Fibroblast of the aortic adventitia (primary cell): ENCODE measurements around the gene SSH2. TPM values are rescaled to one million over a fixed set of nuclear protein-coding genes. Genes with fewer than 3 reads are reported as not detected.

Experiments
- DNase-seq: peaks from one replicate; pipeline ENCODE4 v3.0.0-alpha.2; 2010; ENCODE audit warnings: low read depth
- H3K4me3 ChIP-seq: 2 replicates; pipeline ENCODE4 v1.5.1; 2011; ENCODE audit warnings: low read depth, mild to moderate bottlenecking, control low read depth, low read length, moderate library complexity
- CTCF ChIP-seq: IDR thresholded peaks from 2 replicates; pipeline ENCODE4 v1.5.1; 2011; ENCODE audit warnings: mild to moderate bottlenecking, low read length, control low read depth, inconsistent platforms; ENCODE audit not compliant: insufficient read depth
- total RNA-seq: library from RNA; depleted of rRNA; stranded (reverse); fragments of >200 nt; gene quantifications from 2 replicates; pipeline ENCODE4 v1.2.3, GENCODE V29; 2012; ENCODE audit warnings: low replicate concordance

The SSH2 gene
- total RNA-seq, 1 donor = 21.1 TPM

- TF ChIP-seq CTCF = no peak
Measured at GRCh38 chr17:29589524-29590410, 340.3 kb downstream of the SSH2 start, which contains the start of gene GIT1. GIT1 (minus strand) TSS chr17:29589648; CDS start chr17:29589378, 270 bp downstream.

DNA sequence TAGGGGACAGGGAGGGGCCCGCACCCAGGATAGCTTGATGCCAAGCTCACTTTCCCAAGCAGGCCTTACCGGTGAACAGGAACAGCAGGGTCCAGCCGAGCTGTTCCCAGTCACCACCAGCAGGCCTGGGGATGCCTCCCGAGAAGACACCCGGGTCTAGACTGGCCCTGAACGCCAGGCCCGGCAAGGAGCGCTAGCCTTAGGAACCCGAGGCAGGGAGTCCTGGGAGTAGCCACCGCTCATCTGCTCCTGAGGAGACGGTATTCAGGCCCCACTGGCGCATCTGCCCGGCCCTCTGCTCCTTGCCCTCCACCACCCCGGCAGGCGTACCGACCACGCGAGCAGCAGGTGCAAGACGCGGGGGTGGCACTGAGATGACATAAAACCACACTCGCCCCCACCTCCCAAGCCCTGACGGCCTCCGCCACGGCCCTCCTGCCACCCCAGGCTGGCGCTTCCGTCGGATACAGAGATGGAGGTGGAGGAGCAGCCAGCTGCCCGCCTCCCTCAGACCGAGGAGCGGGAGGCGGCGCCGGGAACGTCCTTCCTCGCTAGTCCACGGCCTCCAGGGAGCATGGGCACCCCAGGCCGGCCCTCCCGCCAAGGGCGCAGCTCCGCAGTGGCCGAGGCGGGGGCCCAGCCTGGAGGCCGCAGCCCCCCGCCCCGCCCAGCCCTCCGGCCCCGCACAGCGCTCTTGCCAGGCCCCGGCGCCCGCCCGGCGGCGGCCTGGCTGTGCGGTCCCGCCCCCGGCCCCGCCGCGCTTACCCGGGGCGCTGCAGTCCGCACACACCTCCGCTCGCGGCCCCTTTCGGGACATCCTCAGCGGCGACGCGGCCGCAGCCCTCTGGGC is 341.2 kb downstream of the SSH2 start:
- no peak for DNase-seq

More at GRCh38 chr17:29589524-29590410, 340.3 kb downstream of the SSH2 start, which contains the start of gene GIT1:
- peak within 1 kb of the TSS; percentile 83 for H3K4me3 ChIP-seq
- DNase-seq = peak; percentile 71

DNA sequence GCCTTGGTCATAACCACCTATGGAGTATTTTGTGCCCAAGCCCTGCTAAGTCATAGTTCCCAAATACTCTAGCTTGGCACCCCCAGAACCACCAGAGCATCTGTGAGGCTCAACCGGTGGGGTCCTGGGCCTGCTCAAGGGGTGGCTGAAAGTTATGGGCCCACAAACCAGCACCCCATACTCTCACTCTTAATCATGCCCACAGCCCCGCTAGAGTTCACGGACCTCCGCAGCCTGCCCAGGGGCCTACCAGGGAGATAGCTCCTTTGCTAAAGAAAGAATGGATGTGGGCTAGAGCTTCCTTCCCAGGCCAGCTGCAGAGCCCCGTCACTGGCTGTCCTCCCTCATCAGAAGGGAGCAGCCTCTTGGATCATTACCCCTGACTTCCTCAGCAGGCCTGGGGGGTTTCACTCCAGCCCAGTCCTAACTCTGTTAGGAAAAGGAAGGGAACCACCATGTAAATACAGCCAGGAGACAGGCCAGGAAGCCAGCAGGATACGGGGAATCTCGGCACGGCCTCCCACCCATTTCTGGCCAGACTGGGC is 341.9 kb downstream of the SSH2 start:
- TF ChIP-seq CTCF = no peak
- DNase-seq = no peak
- peak overlapping the region; percentile 83 for H3K4me3 ChIP-seq

More for the DNA sequence above, 341.2 kb downstream of the SSH2 start:
- TF ChIP-seq CTCF = no peak
- peak overlapping the region; percentile 83 for H3K4me3 ChIP-seq

DNA sequence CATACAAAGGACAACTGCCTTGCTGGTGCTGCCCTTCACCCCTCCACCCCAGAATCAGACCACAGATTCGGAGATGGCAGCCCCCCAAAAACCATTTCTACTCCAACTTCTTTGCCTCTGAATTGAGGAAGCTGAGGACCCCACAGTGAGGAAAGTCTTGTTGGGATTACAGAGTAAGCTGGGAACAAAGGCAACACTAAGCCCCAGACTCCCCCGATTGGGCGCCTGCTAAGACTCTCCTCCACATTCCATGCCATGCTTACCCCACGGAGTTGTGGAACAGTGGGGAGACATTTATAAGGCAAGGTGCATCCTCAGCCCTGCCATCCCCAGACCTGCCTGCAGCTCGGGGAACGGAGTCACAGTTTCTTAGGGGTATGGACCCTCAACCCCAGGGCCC is 342.4 kb downstream of the SSH2 start:
- DNase-seq = no peak
- peak overlapping the region; percentile 83 for H3K4me3 ChIP-seq
- TF ChIP-seq CTCF = no peak

GRCh38 chr17:29586676-29587469 is 343.2 kb downstream of the SSH2 start:
- peak overlapping the region; percentile 83 for H3K4me3 ChIP-seq
- TF ChIP-seq CTCF = no peak
- no peak for DNase-seq

DNA sequence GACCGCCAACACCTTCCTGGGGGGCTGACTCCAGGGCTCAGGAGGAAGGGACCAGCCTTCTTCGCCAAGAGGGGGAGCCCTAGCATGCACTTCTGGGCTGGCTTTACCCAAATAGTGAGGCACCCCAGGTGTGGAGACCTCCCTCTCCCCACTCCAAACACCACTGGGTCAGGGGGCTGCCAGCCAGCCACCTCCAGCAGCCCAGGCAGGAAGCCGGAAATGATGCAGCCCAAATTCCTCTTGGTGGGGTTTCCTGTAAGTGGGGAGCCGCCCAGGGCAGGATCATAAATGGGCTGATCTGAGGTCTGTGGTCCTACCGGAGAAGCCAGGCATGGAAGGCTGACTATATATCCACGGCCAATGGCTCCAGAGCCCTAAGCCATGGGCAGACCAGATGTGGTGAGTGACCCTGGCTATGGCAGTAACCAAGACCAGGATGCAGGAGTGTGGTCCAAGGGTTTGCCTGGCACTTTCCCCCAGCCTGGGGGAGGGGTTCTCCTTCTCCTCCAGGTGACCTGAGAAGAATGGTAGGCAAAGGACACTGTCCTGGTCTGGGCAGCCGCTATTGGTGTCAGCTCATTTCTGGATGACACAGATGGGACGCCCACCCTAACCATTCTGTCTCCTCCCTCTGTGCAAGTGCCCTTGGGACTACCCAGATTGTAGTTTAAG is 344.8 kb downstream of the SSH2 start:
- peak; percentile 34 for TF ChIP-seq CTCF
- DNase-seq = no peak
- no peak overlapping the region for H3K4me3 ChIP-seq
